GM21737 (cell line): ENCODE data around the gene TIE1.

Source experiments
- ATAC-seq: cut with Tn5 transposase; IDR thresholded peaks from one replicate; pipeline ENCODE4 v1.9.1; 2021; ENCODE audit warnings: mild to moderate bottlenecking, moderate library complexity; ENCODE audit not compliant: unreplicated experiment

Gene TIE1

GRCh38 chr1:43300378-43301094 is at the start of gene TIE1:
TSS of gene TIE1 (plus strand) at chr1:43300982. CDS start at chr1:43301072, 90 bp downstream.
- no peak for ATAC-seq

GRCh38 chr1:43251024-43251423 is 49.8 kb upstream of the TIE1 start:
- ATAC-seq, result no peak

- ATAC-seq, result no peak
Measured at GRCh38 chr1:43252225-43252624, 48.6 kb upstream of the TIE1 start.

GRCh38 chr1:43253173-43253572 is 47.6 kb upstream of the TIE1 start:
- no peak for ATAC-seq

- ATAC-seq, result no peak
Measured at GRCh38 chr1:43253876-43254275, 46.9 kb upstream of the TIE1 start.

- no peak for ATAC-seq
Measured at GRCh38 chr1:43255438-43256210, 45.2 kb upstream of the TIE1 start.

- no peak for ATAC-seq
Measured at GRCh38 chr1:43256675-43257570, 43.9 kb upstream of the TIE1 start.

- ATAC-seq, result no peak
Measured at GRCh38 chr1:43258370-43258769, 42.4 kb upstream of the TIE1 start.

- no peak for ATAC-seq
Measured at GRCh38 chr1:43265431-43265830, 35.4 kb upstream of the TIE1 start.

GRCh38 chr1:43266881-43267280 is 33.9 kb upstream of the TIE1 start:
- no peak for ATAC-seq

- ATAC-seq, result no peak
Measured at GRCh38 chr1:43267291-43267805, 33.4 kb upstream of the TIE1 start.

GRCh38 chr1:43267818-43268425 is 32.9 kb upstream of the TIE1 start:
- no peak for ATAC-seq

GRCh38 chr1:43269627-43270375 is 31.0 kb upstream of the TIE1 start, which contains the start of gene TMEM125:
TSS of gene TMEM125 (plus strand) at chr1:43269983. CDS start at chr1:43272723, 2,740 bp downstream.
- no peak for ATAC-seq

- ATAC-seq, result no peak
Measured at GRCh38 chr1:43270421-43271095, 30.2 kb upstream of the TIE1 start.

GRCh38 chr1:43271186-43272118 is 29.3 kb upstream of the TIE1 start:
- ATAC-seq, result no peak

GRCh38 chr1:43272161-43272560 is 28.6 kb upstream of the TIE1 start:
- no peak for ATAC-seq

- ATAC-seq, result no peak
Measured at GRCh38 chr1:43272576-43273571, 27.9 kb upstream of the TIE1 start.
